Thoracic aorta (tissue), 2 donors: Measurements from ENCODE around the gene TBC1D1. TPM values are rescaled to one million over a fixed set of nuclear protein-coding genes. Genes with fewer than 3 reads are reported as not detected.

Experiments
- ATAC-seq: fragments of 150-250 bp; one replicate; pipeline ENCODE4 v1.8.0; 2017; ENCODE audit warnings: low read depth; ENCODE audit not compliant: insufficient number of reproducible peaks, low FRiP score
- DNase-seq: peaks from one replicate; pipeline ENCODE4 v3.0.0-alpha.2; 2020; ENCODE audit warnings: low spot score
- H3K27ac ChIP-seq, 2 donors: fragments of 200-600 bp; sonication (generic); 1 replicate in 1 of 2; 2 replicates in 1 of 2; pipeline ENCODE4 v1.5.1; 2016; ENCODE audit warnings: mild to moderate bottlenecking in 2 of 2, moderate library complexity in 2 of 2
- H3K27me3 ChIP-seq: fragments of 200-600 bp; sonication (generic); replicated peaks from 2 replicates; pipeline ENCODE4 v1.6.0; 2016; ENCODE audit warnings: mild to moderate bottlenecking; ENCODE audit not compliant: insufficient read depth
- H3K36me3 ChIP-seq: fragments of 200-600 bp; sonication (generic); one replicate; pipeline ENCODE4 v1.5.1; 2016
- H3K4me1 ChIP-seq, 2 donors: fragments of 200-600 bp; sonication (generic); 1 replicate in 1 of 2; 2 replicates in 1 of 2; pipeline versions ENCODE4 v1.5.1 to v1.6.0; 2016; ENCODE audit warnings: low read depth in 2 of 2, mild to moderate bottlenecking in 1 of 2; ENCODE audit not compliant: control insufficient read depth in 1 of 2
- H3K4me3 ChIP-seq: fragments of 200-600 bp; sonication (generic); 2 replicates; pipeline ENCODE4 v1.5.1; 2016; ENCODE audit warnings: mild to moderate bottlenecking
- H3K9me3 ChIP-seq: fragments of 200-600 bp; sonication (generic); 2 replicates; pipeline ENCODE4 v1.5.1; 2016
- CTCF ChIP-seq: fragments of 200-600 bp; sonication (generic); IDR thresholded peaks from one replicate; pipeline ENCODE4 v1.5.1; 2019; ENCODE audit warnings: antibody characterized with exemption
- total RNA-seq, 2 donors: library from RNA; depleted of rRNA; stranded (reverse); fragments of >200 nt; gene quantifications; one replicate each; pipeline versions ENCODE4 v1.1.0 to v1.2.3, GENCODE V29; 2016

The TBC1D1 gene
- total RNA-seq, 2 donors from 2014 or later, result 152 to 206 TPM

- H3K4me3 ChIP-seq, result no peak overlapping the region
- ATAC-seq, result no peak
- H3K4me1 ChIP-seq, result peaks cover 0 to 7% of the 10 kb centered on the region in 2 donors
- no peak for TF ChIP-seq CTCF
- H3K27ac ChIP-seq, result no peak overlapping the region
- H3K27me3 ChIP-seq, result no peaks in the 10 kb centered on the region
- peaks cover 8% of the 10 kb centered on the region for H3K36me3 ChIP-seq
- no peaks in the 10 kb centered on the region for H3K9me3 ChIP-seq
- DNase-seq, result no peak
These were observed 253.1 kb downstream of the TBC1D1 start for GRCh38 chr4:38144031-38144430.

GRCh38 chr4:38145033-38145678 lies 254.3 kb downstream of the TBC1D1 start:
- ATAC-seq (no peak), DNase-seq (no peak)
- H3K4me1 ChIP-seq, result peaks cover 0 to 16% of the 10 kb centered on the region in 2 donors
- no peaks in the 10 kb centered on the region for H3K36me3 ChIP-seq
- no peak overlapping the region for H3K4me3 ChIP-seq
- H3K27me3 ChIP-seq, result no peaks in the 10 kb centered on the region
- no peak for TF ChIP-seq CTCF
- no peaks in the 10 kb centered on the region for H3K9me3 ChIP-seq
- no peak overlapping the region for H3K27ac ChIP-seq

- ATAC-seq (no peak), DNase-seq (no peak)
- no peak for TF ChIP-seq CTCF
- H3K27ac ChIP-seq, result no peak overlapping the region
- no peaks in the 10 kb centered on the region for H3K36me3 ChIP-seq
- peaks cover 0 to 21% of the 10 kb centered on the region in 2 donors for H3K4me1 ChIP-seq
- H3K27me3 ChIP-seq, result no peaks in the 10 kb centered on the region
- H3K4me3 ChIP-seq, result no peak overlapping the region
- no peaks in the 10 kb centered on the region for H3K9me3 ChIP-seq
These were observed 254.9 kb downstream of the TBC1D1 start for GRCh38 chr4:38145741-38146140.

GRCh38 chr4:38146383-38146782 lies 255.5 kb downstream of the TBC1D1 start:
- H3K4me1 ChIP-seq, result peaks cover 0 to 22% of the 10 kb centered on the region in 2 donors
- DNase-seq (no peak), ATAC-seq (no peak)

GRCh38 chr4:38149472-38149996 lies 258.6 kb downstream of the TBC1D1 start:
- Histone ChIP-seq H3K9me3 (no peaks in the 10 kb centered on the region), H3K27me3 (no peaks in the 10 kb centered on the region), H3K4me1 (peaks cover 0 to 28% of the 10 kb centered on the region in 2 donors), H3K4me3 (no peak overlapping the region), H3K36me3 (no peaks in the 10 kb centered on the region), H3K27ac (no peak overlapping the region)
- ATAC-seq (no peak), DNase-seq (no peak)
- TF ChIP-seq CTCF, result no peak

More at GRCh38 chr4:38146383-38146782, 255.5 kb downstream of the TBC1D1 start:
- H3K27ac ChIP-seq, result no peak overlapping the region
- no peak for TF ChIP-seq CTCF
- H3K9me3 ChIP-seq, result no peaks in the 10 kb centered on the region
- no peaks in the 10 kb centered on the region for H3K36me3 ChIP-seq
- H3K4me3 ChIP-seq, result no peak overlapping the region
- no peaks in the 10 kb centered on the region for H3K27me3 ChIP-seq
